GM23338 (cell line): ENCODE measurements around the gene MAP2K5. TPM values are rescaled to one million over a fixed set of nuclear protein-coding genes. Genes with fewer than 3 reads are reported as not detected.

ENCODE experiments used
- ATAC-seq: fragments of 200-7000 bp; cut with Tn5 transposase; 3 replicates; pipeline ENCODE4 v1.9.1; 2020
- DNase-seq: peaks from one replicate; pipeline ENCODE4 v3.0.0-alpha.2; 2015; ENCODE audit warnings: low spot score
- H2AFZ ChIP-seq: fragments of 200-600 bp; sonication (generic); 2 replicates; pipeline ENCODE4 v1.8.0; 2016; ENCODE audit warnings: antibody characterized with exemption, mild to moderate bottlenecking, moderate library complexity
- H3F3A ChIP-seq: fragments of 200-600 bp; sonication (generic); replicated peaks from 2 replicates; pipeline ENCODE4 v1.8.0; 2017; ENCODE audit warnings: antibody characterized with exemption, mixed run types, low read depth
- H3K27ac ChIP-seq: fragments of 200-600 bp; sonication (generic); 2 replicates; pipeline ENCODE4 v1.6.1; 2016; ENCODE audit warnings: low read depth
- H3K27me3 ChIP-seq: fragments of 200-600 bp; sonication (generic); 2 replicates; pipeline ENCODE4 v1.8.0; 2016; ENCODE audit warnings: mild to moderate bottlenecking, mixed run types, moderate library complexity; ENCODE audit not compliant: insufficient read depth
- H3K36me3 ChIP-seq: fragments of 200-600 bp; sonication (generic); 2 replicates; pipeline ENCODE4 v1.8.0; 2016; ENCODE audit warnings: mild to moderate bottlenecking; ENCODE audit not compliant: insufficient read depth
- H3K4me1 ChIP-seq: fragments of 200-600 bp; sonication (generic); 2 replicates; pipeline ENCODE4 v1.8.0; 2016; ENCODE audit warnings: mild to moderate bottlenecking, moderate library complexity; ENCODE audit not compliant: insufficient read depth
- H3K4me2 ChIP-seq: fragments of 200-600 bp; sonication (generic); 2 replicates; pipeline ENCODE4 v1.7.1; 2017; ENCODE audit warnings: mixed run types
- H3K4me3 ChIP-seq: fragments of 200-600 bp; sonication (generic); 2 replicates; pipeline ENCODE4 v1.6.1; 2016; ENCODE audit warnings: mixed run types
- H3K79me2 ChIP-seq: fragments of 200-600 bp; sonication (generic); replicated peaks from 2 replicates; pipeline ENCODE4 v1.8.0; 2017; ENCODE audit warnings: mild to moderate bottlenecking; ENCODE audit not compliant: insufficient read depth
- H3K9me2 ChIP-seq: fragments of 200-600 bp; sonication (generic); 2 replicates; pipeline ENCODE4 v1.8.0; 2017; ENCODE audit not compliant: insufficient read depth
- H4K20me1 ChIP-seq: fragments of 200-600 bp; sonication (generic); replicated peaks from 2 replicates; pipeline ENCODE4 v1.8.0; 2017; ENCODE audit warnings: mild to moderate bottlenecking; ENCODE audit not compliant: insufficient read depth
- H3K27ac Mint-ChIP-seq: 2 replicates; pipeline ENCODE4 v1.8.0; 2020; ENCODE audit warnings: inconsistent platforms, mild to moderate bottlenecking, moderate library complexity, mixed read lengths
- H3K27me3 Mint-ChIP-seq: 3 replicates; pipeline ENCODE4 v1.8.0; 2022; ENCODE audit warnings: low read depth, mild to moderate bottlenecking, moderate library complexity, mixed read lengths, inconsistent platforms; ENCODE audit not compliant: insufficient read depth, poor library complexity
- H3K36me3 Mint-ChIP-seq: 3 replicates; pipeline ENCODE4 v1.8.0; 2021; ENCODE audit warnings: low read depth, mild to moderate bottlenecking, inconsistent platforms, moderate library complexity, mixed read lengths
- H3K4me1 Mint-ChIP-seq: 3 replicates; pipeline ENCODE4 v1.8.0; 2020; ENCODE audit warnings: mild to moderate bottlenecking, inconsistent platforms, mixed read lengths
- H3K4me3 Mint-ChIP-seq: 3 replicates; pipeline ENCODE4 v1.8.0; 2021; ENCODE audit warnings: moderate library complexity, mild to moderate bottlenecking, inconsistent platforms, mixed read lengths
- H3K9me3 Mint-ChIP-seq: 3 replicates; pipeline ENCODE4 v1.8.0; 2020; ENCODE audit warnings: moderate library complexity, mild to moderate bottlenecking, inconsistent platforms, mixed read lengths
- CREB1 ChIP-seq: fragments of 250-450 bp; sonication (Bioruptor Pico); IDR thresholded peaks from 2 replicates; pipeline ENCODE4 v1.5.0; 2020; ENCODE audit warnings: low read depth, mild to moderate bottlenecking, moderate library complexity
- CTCF ChIP-seq, 2 experiments: fragments of 200-600 bp in 1 of 2; sonication (generic) in 1 of 2; conservative IDR thresholded peaks; 2 replicates each; pipeline versions ENCODE4 v1.5.1 to v1.6.1; 2016 to 2017; ENCODE audit warnings: antibody characterized with exemption in 2 of 2, low read depth in 2 of 2, mild to moderate bottlenecking in 2 of 2, moderate library complexity in 1 of 2
- ETS1 ChIP-seq: IDR thresholded peaks from 2 replicates; pipeline ENCODE4 v1.6.1; 2016; ENCODE audit warnings: antibody characterized with exemption
- EZH2 ChIP-seq: fragments of 200-600 bp; sonication (generic); IDR thresholded peaks from one replicate; pipeline ENCODE4 v1.8.0; 2017; ENCODE audit warnings: antibody characterized with exemption, mild to moderate bottlenecking, low read depth; ENCODE audit not compliant: unreplicated experiment
- EZH2phosphoT487 ChIP-seq: fragments of 200-600 bp; sonication (generic); IDR thresholded peaks from one replicate; pipeline ENCODE4 v1.8.1; 2018; ENCODE audit warnings: antibody characterized with exemption; ENCODE audit not compliant: unreplicated experiment
- JUNB ChIP-seq: IDR thresholded peaks from one replicate; pipeline ENCODE4 v1.6.1; 2016; ENCODE audit warnings: antibody characterized with exemption; ENCODE audit not compliant: unreplicated experiment
- NANOG ChIP-seq: IDR thresholded peaks from 2 replicates; pipeline ENCODE4 v1.6.1; 2016; ENCODE audit warnings: antibody characterized with exemption, borderline replicate concordance
- POLR2AphosphoS5 ChIP-seq: IDR thresholded peaks from 2 replicates; pipeline ENCODE4 v1.6.1; 2016; ENCODE audit warnings: antibody characterized with exemption, low read depth
- REST ChIP-seq: IDR thresholded peaks from one replicate; pipeline ENCODE4 v1.6.1; 2018; ENCODE audit warnings: antibody characterized with exemption; ENCODE audit not compliant: unreplicated experiment
- STAT1 ChIP-seq: IDR thresholded peaks from one replicate; pipeline ENCODE4 v1.6.1; 2016; ENCODE audit warnings: antibody characterized with exemption; ENCODE audit not compliant: unreplicated experiment
- ZNF114 ChIP-seq: fragments of 250-450 bp; sonication (Bioruptor Pico); IDR thresholded peaks from 2 replicates; pipeline ENCODE4 v1.5.0; 2020; ENCODE audit warnings: mild to moderate bottlenecking, moderate library complexity
- ZNF331 ChIP-seq: fragments of 250-450 bp; sonication (Bioruptor Pico); IDR thresholded peaks from 2 replicates; pipeline ENCODE4 v1.5.0; 2020; ENCODE audit warnings: low read depth, mild to moderate bottlenecking, moderate library complexity
- ZNF462 ChIP-seq: fragments of 250-450 bp; sonication (Bioruptor Pico); IDR thresholded peaks from 2 replicates; pipeline ENCODE4 v1.5.0; 2020; ENCODE audit warnings: mild to moderate bottlenecking, moderate library complexity
- polyA plus RNA-seq: library from polyadenylated mRNA; unstranded; fragments of >200 nt; fragmentation: Nextera tagmentation; extraction: Ambion mirVana; gene quantifications from 2 replicates; pipeline ENCODE4 v1.2.1, GENCODE V29; 2016
- total RNA-seq: library from RNA; depleted of rRNA; stranded (reverse); fragments of >200 nt; shearing (Covaris generic); gene quantifications from 2 replicates; pipeline ENCODE4 v1.2.3, GENCODE V29; 2014

Gene MAP2K5
- total and polyA plus RNA-seq, 2 experiments from 2014 or later: 6.5 to 13.6 TPM

GRCh38 chr15:67774626-67775025 is 232.1 kb downstream of the MAP2K5 start:
- H3K27ac ChIP-seq: no peak overlapping the region
- no peak for DNase-seq
- H3K27me3 ChIP-seq: no peaks in the 10 kb centered on the region
- no peaks in the 10 kb centered on the region for H3K79me2 ChIP-seq
- Mint-ChIP-seq H3K27ac (no peak overlapping the region), H3K9me3 (no peaks in the 10 kb centered on the region), H3K4me1 (peaks cover 75% of the 10 kb centered on the region), H3K27me3 (no peaks in the 10 kb centered on the region), H3K36me3 (no peaks in the 10 kb centered on the region), H3K4me3 (no peak overlapping the region)
- peaks cover 40% of the 10 kb centered on the region for H3K4me1 ChIP-seq
- H3K9me2 ChIP-seq: peaks cover 9% of the 10 kb centered on the region; the same call in 1 of the 2 replicates
- H2AFZ ChIP-seq: no peak overlapping the region
- ATAC-seq: peak; percentile 19
- H3K4me3 ChIP-seq: no peak overlapping the region
- H3F3A ChIP-seq: no peaks in the 10 kb centered on the region
- TF ChIP-seq REST (no peak), ZNF462 (no peak), EZH2 (no peak), CREB1 (CRISPR knock-in tag) (no peak), JUNB (no peak), POLR2AphosphoS5 (no peak), ZNF114 (CRISPR knock-in tag) (no peak), EZH2phosphoT487 (no peak), ZNF331 (CRISPR knock-in tag) (no peak), NANOG (no peak), STAT1 (no peak), CTCF (conservative IDR thresholded peaks at IDR 0.05; ENCODE audit: low read depth in 2 of 2) (no peak), ETS1 (no peak)
- no peaks in the 10 kb centered on the region for H3K36me3 ChIP-seq
- H4K20me1 ChIP-seq: no peaks in the 10 kb centered on the region
- H3K4me2 ChIP-seq: no peak overlapping the region
